GM21576 (cell line): Measurements from ENCODE around the gene TNFRSF25.
"Not testable (repeated sequence)": the region's sequence is repeated elsewhere in the genome, so short reads cannot be mapped to it uniquely, and the experiment has no call there.

Experiments used
- ATAC-seq: cut with Tn5 transposase; IDR thresholded peaks from one replicate; pipeline ENCODE4 v1.9.1; 2021; ENCODE audit warnings: mild to moderate bottlenecking, moderate library complexity; ENCODE audit not compliant: unreplicated experiment

TNFRSF25 gene

DNA sequence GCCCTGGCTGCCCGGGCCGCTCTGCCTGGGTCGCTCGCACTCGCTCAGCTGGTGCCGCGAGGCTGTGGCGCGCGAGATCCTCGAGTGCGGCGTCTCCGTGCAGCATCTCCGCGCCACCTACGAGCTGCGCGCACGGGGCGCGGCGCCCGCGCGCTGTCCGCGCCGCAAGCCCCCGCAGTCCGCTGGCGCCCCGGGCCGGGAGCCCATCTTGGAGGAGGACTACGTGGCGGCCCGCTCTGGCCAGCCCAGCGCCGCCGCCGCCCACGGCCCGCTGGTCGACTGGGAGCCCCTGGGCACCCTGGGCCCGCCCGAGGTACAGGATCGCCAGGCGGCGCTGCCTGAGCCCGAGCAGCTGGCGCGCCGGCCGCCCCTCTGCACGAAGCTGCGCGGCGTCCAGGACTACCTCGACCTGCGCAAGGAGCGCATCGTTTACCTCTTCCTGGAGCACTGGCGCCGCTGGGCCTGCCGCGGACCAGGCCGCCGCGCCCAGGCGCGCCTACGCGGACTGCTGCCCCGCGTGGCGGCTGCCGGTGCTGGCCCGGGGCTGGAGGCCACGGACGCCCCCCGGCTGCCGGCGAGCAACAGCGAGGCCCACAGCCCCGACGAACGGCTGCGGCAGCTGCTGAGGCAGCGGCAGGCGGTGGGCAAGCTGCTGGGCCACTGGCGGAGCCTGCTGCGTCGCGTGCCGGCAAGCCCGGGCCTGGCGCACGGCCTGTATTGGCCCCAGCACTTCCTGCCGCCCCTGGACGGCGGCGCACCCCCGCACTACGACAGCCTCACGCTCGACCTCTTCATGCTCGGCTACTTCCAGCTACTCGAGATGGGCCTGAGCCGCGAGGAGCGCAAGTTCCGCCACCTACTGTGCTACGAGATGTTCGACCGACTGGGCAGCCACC lies 10.9 kb downstream of the TNFRSF25 start:
- no peak for ATAC-seq

DNA sequence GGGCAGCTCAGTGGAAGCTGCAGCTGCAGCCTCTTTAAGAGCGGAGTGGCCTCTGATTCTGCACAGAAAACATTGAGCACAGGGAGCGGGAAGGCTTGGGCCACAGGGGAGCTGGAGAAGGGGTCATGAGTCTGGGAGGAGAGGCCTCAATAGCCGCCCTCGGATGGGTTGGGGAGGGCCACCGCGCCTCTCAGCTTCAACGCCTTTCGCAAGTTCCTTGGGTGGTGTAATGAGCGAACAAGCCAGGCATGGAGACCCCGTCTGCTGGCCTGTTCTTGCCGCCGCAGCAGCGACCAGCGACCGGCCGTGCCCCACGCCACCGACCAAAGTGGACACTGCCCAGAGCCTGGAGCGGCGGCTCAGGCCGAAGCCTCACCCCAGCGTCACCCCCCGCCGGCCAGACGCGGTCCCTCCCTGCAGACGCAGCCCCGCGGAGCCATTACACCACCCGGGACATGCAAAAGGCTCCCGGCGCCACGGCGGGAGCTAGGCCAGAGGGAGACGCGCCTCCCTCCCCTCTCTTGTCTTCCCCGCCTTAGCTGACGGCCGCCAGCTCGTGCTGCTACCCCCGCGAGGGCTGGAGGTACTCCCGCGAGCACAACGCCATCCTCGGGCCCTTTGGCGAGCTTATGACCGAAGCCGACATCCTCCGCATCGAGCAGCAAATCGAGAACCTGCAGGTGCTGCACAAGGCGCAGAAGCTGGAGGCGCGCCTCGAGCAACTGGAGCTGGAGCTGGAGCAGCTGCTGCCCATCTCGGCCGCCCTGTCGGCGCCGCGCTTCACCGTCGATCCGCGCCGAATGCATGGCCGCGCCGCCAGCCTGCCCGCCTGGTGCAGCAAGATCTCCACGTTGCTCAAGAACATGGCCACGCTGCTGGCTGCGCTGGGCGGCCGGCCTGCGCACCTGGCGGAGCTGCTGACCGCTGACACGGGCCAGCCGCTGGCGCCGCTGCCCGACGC lies 11.8 kb downstream of the TNFRSF25 start:
- ATAC-seq, result not testable (repeated sequence)

DNA sequence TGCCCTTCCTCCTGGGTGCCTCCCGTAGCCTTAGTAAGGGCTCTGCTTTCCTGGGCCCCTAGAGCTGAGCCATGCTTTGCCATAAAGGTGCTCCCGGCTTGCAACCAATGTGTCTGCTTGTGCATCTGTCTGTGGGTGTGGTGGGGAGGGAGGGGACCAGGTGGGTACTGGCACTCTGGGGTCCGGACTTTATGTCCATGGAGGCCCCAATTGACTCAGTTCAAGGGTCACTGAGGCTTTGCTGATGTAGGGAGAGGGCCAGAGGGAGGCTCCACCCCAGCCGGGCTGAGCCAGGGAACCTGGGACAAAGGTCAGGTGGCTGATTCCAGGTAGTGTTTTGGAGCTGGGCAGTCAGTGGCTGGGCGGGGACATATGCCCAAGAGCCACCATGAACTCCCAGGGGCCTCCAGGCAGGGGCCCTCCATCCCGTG lies 15.0 kb downstream of the TNFRSF25 start:
- ATAC-seq, result no peak

DNA sequence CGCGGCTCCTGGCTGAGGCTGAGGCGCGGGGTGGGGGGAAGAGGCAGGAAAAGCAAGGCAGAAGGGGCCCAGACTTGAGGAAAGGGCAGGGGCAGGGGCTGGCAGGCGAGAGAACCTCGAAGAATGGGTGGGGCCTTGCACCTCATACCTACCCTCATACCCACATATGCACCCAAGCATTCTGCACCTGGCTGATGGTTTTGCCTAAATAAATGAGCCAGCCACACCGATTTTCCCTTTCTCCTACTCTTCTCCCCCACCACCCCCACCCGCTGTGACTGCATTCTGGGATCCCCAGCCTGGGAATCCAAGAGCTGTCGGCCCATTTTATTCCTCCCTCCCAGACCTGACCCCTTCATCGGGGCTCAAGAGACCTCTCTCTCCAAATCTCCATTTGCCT lies 15.5 kb downstream of the TNFRSF25 start:
- not testable (repeated sequence) for ATAC-seq

DNA sequence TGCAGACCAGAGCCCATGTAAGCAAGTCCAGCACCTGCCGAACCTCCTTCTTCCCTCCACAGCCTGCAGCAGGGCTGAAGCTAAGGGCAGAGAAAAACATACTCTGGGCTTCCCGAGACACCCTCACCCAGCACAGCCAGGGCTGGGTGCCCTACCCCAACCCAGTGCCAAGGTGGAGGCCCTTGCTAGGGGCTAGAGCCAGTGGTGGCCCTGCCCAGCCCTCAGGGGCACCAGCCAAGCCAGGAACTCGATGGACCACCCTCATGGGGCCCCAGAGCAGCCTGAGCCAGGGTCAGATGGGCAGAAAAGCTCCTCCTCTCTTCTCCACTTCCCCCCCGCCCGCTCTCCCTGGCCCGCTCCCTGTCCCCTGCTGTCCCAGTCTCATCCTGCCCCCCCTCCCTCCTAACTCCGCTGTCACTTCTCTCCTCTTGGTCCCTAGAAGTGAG lies 15.9 kb downstream of the TNFRSF25 start:
- no peak for ATAC-seq

DNA sequence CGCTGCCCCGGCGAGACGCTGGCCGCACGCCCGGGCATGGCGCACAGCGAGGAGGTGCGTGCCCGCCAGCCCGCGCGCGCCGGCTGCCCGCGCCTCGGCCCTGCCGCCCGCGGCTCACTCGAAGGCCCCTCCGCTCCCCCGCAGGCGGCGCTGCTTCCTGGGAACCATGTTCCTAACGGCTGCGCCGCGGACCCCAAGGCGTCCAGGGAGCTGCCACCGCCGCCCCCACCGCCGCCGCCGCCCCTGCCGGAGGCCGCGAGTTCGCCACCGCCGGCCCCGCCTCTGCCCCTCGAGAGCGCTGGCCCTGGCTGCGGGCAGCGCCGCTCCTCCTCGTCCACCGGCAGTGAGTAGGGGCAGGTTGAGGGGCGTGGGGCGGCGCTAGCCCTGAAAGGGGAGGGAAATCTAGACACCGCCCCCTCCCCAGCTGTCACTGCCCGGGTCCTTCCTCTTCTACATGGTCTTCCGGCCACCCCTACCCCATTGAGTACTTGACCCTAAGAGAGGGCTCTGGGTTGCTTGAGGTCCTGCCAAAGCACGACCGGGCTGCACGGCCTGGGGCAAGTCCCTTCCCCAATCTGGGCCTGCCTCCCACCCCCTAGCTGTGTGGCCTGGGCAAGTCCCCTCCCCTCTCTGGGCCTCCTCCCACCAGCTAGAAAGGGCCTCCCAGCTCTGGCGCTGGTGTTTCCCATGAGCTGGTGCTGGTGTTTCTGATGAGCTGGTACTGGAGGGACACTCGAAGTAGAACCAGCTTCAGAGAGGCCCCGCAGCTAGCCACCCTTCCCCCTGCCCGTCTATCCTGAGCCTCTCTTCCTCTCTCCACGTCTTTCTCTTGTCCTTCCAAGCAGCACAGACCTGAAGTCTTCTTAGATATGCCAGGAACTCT lies 17.0 kb downstream of the TNFRSF25 start:
- no peak for ATAC-seq

DNA sequence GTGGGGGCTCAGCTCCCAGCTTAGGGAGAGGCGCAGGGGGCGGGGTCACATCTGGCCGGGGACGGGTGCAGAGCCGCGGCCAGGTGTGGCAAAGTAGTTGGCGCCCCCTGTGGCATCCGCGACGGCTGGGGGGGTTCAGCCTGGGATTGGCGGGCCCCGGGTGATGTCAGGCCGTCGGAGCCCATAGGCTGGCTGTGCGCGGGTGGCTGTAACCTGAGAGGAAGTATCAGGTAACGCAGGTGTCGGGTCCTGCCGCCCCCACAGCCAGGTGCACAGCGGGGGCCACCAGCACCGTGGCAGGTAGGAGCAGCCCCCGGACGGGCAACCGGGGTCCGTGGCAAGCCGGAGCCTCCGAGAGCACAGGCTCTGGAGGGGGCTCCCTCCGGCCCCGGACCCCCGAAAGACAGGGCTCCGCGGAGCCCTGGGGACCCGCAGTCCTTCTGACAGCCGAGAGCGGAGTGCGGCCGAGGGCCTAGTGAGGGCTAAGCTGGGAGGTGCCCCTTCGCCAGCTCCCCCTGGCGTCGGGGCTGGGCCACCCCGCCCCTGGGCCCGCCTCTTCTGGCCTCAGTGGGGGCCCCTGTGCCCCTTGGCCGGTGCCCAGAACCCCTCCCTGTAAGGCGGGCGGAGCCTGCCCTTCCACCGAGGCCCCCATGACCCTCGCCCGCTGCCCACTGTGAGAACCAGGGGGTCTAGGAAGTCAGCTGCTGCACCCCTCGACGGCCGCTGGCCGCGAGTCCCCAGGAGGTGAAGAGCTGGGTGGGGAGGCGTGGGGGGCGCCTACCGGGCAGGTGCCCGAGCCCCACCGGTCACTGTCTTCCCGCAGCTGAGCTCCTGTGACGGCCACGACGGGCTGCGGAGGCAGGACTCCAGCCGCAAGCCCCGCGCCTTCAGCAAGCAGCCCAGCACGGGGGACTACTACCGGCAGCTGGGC lies 17.9 kb downstream of the TNFRSF25 start:
- ATAC-seq, result no peak

DNA sequence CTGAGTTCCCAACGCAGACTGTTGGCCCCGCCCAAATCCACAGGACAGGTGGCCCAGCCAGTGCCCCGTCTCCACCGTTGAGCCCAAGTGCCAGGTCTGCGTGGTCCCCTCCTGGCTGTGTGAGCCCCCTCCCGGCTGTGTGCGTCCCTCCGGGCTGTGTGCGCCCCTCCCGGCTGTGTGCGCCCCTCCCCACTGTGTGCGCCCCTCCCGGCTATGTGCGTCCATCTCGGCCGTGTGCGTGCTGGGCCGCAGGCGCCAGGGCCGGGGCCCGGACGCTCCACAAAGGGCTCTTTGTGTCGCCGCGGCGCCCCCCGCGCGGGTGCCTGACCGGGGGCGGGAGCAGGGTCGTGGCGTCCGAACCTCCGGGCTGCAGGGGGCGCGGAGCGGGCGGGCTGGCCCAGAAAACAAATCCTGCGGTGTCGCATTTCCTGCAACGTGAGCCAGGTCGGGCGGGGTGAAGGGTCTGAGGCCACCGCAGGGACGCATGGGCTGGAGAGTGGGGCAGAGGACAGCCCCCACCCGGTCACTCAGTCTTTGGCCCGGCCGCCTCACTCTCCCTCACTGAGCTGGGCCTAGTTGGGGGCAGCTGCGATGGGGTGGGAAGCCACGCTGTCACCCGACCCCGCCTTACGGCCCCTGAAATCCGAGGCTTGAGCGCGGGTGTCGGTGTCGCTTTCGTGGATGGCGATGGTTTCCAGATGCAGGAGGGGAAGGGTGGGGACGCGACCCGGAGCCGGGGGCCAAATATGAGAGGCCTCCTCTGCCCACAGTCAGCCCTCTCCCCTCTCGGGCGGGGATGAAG lies 18.8 kb downstream of the TNFRSF25 start:
- no peak for ATAC-seq

DNA sequence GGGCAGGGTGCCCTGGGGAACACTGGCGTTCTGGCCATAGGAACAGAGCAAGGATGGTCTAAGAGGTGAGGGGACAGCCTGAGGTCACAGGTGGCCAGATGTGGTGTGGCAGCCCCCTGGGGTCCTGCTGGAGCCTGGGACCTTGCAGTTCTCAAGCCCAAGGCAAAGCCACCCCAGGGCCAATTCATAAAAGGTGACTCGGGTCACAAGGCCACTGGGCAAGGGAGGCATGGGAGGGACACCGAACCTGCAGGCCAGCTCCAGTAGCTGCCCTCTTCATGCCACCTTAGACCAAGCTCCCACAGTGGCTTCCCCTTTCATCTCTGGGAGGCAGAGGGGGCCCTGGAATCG lies 19.3 kb downstream of the TNFRSF25 start:
- no peak for ATAC-seq

DNA sequence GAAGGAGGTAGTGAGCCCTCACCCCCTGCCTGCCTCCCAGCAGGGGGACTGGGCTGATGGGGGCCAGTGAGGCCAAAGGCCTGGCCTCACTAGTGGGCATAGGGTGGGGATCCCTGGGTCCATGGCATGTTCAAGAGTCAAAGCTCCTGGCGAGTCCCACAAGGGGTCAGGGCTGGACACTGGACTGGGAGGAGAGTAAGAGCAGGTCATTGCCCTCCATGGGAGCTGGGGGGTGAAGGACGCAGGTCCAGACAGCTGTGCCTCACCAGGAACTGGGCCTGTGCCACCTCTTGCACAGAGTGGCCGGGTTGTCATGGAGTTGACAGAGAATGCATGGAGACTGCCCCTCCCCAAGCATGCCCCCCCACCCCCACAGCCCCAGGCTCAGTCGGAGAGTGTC lies 20.0 kb downstream of the TNFRSF25 start:
- ATAC-seq, result not testable (repeated sequence)

DNA sequence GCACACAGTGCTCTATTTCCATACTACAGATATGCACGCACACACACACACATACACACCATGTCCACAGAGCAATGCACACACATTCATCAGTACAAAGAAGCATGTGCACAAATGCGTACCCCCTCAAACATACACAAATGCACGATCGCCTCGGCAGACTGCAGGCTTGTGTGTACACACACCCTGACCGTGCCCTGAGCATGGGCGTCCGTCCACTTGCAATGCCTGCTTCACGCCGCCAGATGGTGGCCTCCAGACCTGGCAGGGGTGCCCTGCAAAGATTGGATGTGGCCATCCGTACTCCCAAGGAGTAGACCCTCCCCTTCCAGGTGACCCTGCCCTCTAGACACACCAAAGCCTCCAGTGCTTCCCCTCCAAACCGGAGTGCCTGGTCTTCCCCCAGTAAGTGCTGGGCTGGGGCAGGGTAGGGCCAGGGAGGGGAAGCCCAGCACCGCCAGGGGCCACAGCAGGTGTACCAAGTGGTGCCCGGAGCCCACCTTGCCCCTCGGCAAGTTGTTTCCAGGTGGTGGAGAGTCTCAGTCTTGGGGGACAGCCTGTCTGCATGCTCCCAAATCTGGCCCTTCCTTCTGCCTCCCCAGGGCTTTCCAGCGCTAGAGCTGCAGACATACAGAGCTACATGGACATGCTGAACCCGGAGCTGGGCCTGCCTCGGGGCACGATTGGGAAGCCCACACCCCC lies 20.8 kb downstream of the TNFRSF25 start:
- no peak for ATAC-seq

DNA sequence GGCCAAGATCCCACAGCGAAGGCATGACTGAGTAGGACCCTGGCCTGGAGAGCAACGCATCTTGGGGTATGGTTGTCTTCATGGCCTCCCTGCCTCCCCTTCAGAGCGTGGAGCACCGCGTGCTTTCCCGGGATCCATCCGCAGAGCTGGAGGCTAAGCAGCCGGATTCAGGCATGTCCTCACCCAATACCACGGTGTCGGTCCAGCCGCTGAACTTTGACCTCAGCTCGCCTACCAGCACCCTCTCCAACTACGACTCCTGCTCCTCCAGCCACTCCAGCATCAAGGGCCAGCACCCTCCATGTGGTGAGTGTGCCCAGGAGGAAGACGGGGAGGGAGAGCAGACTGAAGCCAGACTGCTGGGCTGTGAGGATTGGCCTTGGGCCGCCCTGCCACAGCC lies 21.6 kb downstream of the TNFRSF25 start:
- no peak for ATAC-seq

DNA sequence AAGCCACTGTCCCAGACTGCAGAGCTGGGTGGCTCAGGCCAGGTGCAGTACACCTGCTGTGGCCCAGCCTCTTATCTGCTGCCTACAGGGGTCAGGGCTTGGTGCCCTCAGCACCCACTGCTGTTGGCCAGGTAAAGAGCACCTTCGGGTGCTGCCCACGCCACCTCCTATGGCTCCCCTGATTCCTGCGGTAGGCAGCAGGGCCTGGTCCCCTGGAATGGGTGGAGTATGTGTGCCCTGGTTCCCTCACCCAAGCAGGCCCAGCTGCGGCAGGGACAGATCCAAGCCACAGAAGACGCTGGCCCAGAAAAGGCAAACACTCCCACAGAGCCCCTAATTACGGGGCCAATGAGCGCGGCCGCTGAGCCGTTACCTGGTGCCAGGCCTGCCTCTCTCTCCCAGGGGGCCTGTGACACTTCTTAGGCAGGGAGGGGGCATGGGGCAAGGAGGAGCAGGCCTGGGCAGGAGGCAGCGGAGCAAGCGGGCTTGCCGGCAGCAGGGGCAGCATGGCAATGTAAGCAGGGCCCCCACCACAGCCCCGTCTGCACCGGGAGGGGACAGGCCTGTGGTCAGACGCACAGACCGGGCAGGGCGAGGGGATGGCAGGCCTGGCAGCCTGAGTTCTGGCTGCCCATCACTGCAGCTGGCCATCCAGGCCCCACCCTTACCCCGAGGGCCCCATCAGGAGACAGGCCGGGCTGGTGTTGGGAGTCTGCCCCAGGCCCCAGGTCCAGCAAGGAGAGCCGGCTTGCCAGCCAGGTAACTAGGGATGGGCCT lies 22.4 kb downstream of the TNFRSF25 start:
- ATAC-seq, result no peak

DNA sequence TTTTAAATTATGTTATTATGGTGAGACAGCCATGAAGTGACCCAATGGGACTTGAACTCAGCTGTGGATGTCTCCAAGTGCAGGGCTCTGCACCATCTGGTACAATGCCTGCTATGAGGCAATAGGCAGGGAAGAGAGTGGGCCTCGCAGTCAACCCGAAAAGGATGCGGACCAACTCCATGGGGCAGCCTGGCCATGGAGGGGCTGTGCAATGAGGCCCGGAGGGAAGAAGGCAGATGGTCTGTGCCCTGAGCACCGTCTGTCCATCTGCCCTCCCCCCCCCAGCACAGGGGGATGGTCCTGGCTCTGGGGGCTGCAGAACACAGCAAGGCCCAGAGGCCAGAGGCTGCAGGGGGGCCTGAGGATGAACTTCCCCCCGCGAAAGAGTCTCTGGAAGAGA lies 24.4 kb downstream of the TNFRSF25 start:
- no peak for ATAC-seq

DNA sequence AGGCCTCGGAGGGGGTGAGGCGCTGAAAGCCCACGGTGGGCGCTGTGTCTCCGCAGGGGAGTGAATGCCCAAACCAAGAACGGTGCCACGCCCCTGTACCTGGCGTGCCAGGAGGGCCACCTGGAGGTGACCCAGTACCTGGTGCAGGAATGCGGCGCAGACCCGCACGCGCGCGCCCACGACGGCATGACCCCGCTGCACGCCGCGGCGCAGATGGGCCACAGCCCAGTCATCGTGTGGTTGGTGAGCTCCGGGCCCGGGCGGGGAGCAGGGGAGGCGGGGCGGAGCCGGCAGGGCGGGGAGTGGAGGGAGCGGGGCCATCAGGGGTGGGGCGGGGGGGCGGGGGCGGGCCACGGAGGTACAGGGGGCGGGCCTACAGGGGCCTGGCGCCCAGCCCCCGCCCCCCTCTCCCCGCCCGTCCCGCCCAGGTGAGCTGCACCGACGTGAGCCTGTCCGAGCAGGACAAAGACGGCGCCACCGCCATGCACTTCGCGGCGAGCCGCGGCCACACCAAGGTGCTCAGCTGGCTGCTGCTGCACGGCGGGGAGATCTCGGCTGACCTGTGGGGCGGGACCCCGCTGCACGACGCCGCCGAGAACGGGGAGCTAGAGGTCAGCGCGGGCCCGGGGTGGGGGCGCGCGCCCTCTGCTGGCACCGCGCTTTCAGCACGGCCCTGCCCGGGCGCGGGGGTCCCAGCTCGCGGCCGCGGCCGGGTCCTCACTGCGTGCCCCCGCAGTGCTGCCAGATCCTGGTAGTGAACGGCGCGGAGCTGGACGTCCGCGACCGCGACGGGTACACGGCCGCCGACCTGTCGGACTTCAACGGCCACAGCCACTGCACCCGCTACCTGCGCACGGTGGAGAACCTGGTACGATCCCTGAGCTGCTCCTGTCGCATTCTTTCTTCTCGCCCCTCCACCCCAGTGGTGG lies 25.5 kb downstream of the TNFRSF25 start:
- ATAC-seq, result no peak

DNA sequence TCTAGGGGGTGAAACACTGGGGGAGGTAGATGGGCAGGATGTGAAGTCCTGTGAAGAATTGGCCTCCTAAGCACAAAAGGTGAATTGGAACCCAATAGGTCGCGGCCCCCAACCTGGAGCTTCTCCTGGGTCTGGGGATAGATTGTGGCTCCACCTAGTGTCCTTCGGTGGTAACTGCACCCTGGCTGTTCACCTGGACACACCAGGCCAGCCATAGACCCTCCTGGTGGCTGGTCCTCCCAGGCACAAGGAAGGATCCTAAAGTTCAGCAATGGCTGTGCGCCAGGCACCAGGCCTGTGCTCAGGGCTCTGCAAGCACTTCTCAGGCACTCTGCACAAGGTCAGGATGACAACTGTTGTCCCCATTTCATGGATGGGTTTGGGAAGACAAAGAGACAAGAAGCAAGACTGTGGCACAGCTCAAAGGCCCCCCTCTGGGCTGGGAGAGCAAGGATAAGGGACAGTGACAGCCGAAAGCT lies 27.9 kb downstream of the TNFRSF25 start:
- no peak for ATAC-seq
